H9 (cell line): ENCODE results near the gene CAMSAP2. TPM values are rescaled to one million over a fixed set of nuclear protein-coding genes. Genes with fewer than 3 reads are reported as not detected.
A peak's percentile ranks its signal among the peaks of the same experiment; 100 is the strongest.

ENCODE experiments used
- DNase-seq: peaks from one replicate; pipeline ENCODE4 v3.0.0-alpha.2; 2017
- H2AFZ ChIP-seq: one replicate; pipeline ENCODE4 v1.6.1; 2013; ENCODE audit warnings: mild to moderate bottlenecking, low read length, control low read depth, moderate library complexity
- H2AK5ac ChIP-seq: 2 replicates; pipeline ENCODE4 v1.6.1; 2013; ENCODE audit warnings: low read length, control low read depth, mixed read lengths; ENCODE audit not compliant: insufficient read length
- H2BK120ac ChIP-seq: one replicate; pipeline ENCODE4 v1.6.1; 2013; ENCODE audit warnings: low read depth, mild to moderate bottlenecking, low read length, control low read depth, inconsistent platforms; ENCODE audit not compliant: poor library complexity, severe bottlenecking
- H2BK12ac ChIP-seq: 2 replicates; pipeline ENCODE4 v1.6.1; 2013; ENCODE audit warnings: low read length, control low read depth, mixed read lengths, low read depth; ENCODE audit not compliant: insufficient read length
- H2BK15ac ChIP-seq: 2 replicates; pipeline ENCODE4 v1.6.1; 2013; ENCODE audit warnings: low read depth, low read length, control low read depth
- H2BK20ac ChIP-seq: one replicate; pipeline ENCODE4 v1.6.1; 2013; ENCODE audit warnings: low read depth, mild to moderate bottlenecking, low read length, control low read depth, inconsistent platforms; ENCODE audit not compliant: poor library complexity, severe bottlenecking
- H2BK5ac ChIP-seq: 2 replicates; pipeline ENCODE4 v1.6.1; 2013; ENCODE audit warnings: low read length, control low read depth, mixed read lengths; ENCODE audit not compliant: insufficient read length
- H3K14ac ChIP-seq: 2 replicates; pipeline ENCODE4 v1.6.1; 2013; ENCODE audit warnings: low read length, control low read depth; ENCODE audit not compliant: insufficient read depth
- H3K18ac ChIP-seq: 2 replicates; pipeline ENCODE4 v1.6.1; 2013; ENCODE audit warnings: low read depth, mild to moderate bottlenecking, mixed read lengths, low read length, control low read depth; ENCODE audit not compliant: insufficient read length
- H3K23ac ChIP-seq: 2 replicates; pipeline ENCODE4 v1.6.1; 2013; ENCODE audit warnings: low read length, control low read depth, mixed read lengths, low read depth; ENCODE audit not compliant: insufficient read length
- H3K23me2 ChIP-seq: 2 replicates; pipeline ENCODE4 v1.6.1; 2013; ENCODE audit warnings: low read depth, mild to moderate bottlenecking, mixed read lengths, low read length, control low read depth; ENCODE audit not compliant: insufficient read length, poor library complexity, severe bottlenecking
- H3K27ac ChIP-seq: 2 replicates; pipeline ENCODE4 v1.5.1; 2013; ENCODE audit warnings: low read length, control low read depth, mixed read lengths, low read depth; ENCODE audit not compliant: insufficient read length
- H3K27me3 ChIP-seq: 2 replicates; pipeline ENCODE4 v1.6.1; 2013; ENCODE audit warnings: low read length, control low read depth, inconsistent platforms; ENCODE audit not compliant: insufficient read depth
- H3K4ac ChIP-seq: 2 replicates; pipeline ENCODE4 v1.6.1; 2013; ENCODE audit warnings: low read depth, mild to moderate bottlenecking, control low read depth, inconsistent platforms, low read length, moderate library complexity
- H3K4me1 ChIP-seq: 2 replicates; pipeline ENCODE4 v1.6.1; 2013; ENCODE audit warnings: low read length, control low read depth, inconsistent platforms; ENCODE audit not compliant: insufficient read depth
- H3K4me2 ChIP-seq: 2 replicates; pipeline ENCODE4 v1.6.1; 2013; ENCODE audit warnings: low read length, control low read depth, mixed read lengths; ENCODE audit not compliant: insufficient read length, insufficient read depth
- H3K56ac ChIP-seq: 2 replicates; pipeline ENCODE4 v1.6.1; 2013; ENCODE audit warnings: low read depth, mild to moderate bottlenecking, mixed read lengths, low read length, control low read depth; ENCODE audit not compliant: insufficient read length
- H3K79me1 ChIP-seq: 2 replicates; pipeline ENCODE4 v1.6.1; 2013; ENCODE audit warnings: low read depth, mild to moderate bottlenecking, moderate library complexity, low read length, control low read depth, inconsistent platforms; ENCODE audit not compliant: insufficient read depth, poor library complexity, severe bottlenecking
- H3K79me2 ChIP-seq: 2 replicates; pipeline ENCODE4 v1.6.1; 2013; ENCODE audit warnings: low read length, control low read depth, inconsistent platforms; ENCODE audit not compliant: insufficient read depth
- H3K9ac ChIP-seq: 2 replicates; pipeline ENCODE4 v1.6.1; 2013; ENCODE audit warnings: low read length, control low read depth, mixed read lengths; ENCODE audit not compliant: insufficient read length; ENCODE audit errors: extremely low read depth
- H3K9me3 ChIP-seq: one replicate; pipeline ENCODE4 v1.6.1; 2013; ENCODE audit warnings: low read depth, low read length, inconsistent platforms; ENCODE audit not compliant: control insufficient read depth
- H3T11ph ChIP-seq: one replicate; pipeline ENCODE4 v1.6.1; 2013; ENCODE audit warnings: mild to moderate bottlenecking, low read length, control low read depth, inconsistent platforms
- H4K20me1 ChIP-seq: one replicate; pipeline ENCODE4 v1.6.1; 2013; ENCODE audit not compliant: control insufficient read depth, insufficient read length, insufficient read depth
- H4K5ac ChIP-seq: 2 replicates; pipeline ENCODE4 v1.6.1; 2013; ENCODE audit warnings: low read depth, mild to moderate bottlenecking, mixed read lengths, low read length, control low read depth; ENCODE audit not compliant: insufficient read length
- H4K8ac ChIP-seq: replicated peaks from 2 replicates; pipeline ENCODE4 v1.6.1; 2013; ENCODE audit warnings: low read length, control low read depth, mixed read lengths, low read depth; ENCODE audit not compliant: insufficient read length
- H4K91ac ChIP-seq: 2 replicates; pipeline ENCODE4 v1.6.1; 2013; ENCODE audit warnings: low read depth, mild to moderate bottlenecking, moderate library complexity, mixed read lengths, low read length, control low read depth; ENCODE audit not compliant: insufficient read length
- H3K27ac Mint-ChIP-seq, 3 experiments: 2 replicates in 2 of 3; 3 replicates in 1 of 3; pipeline ENCODE4 v1.8.0; 2020 to 2021; ENCODE audit warnings: mixed read lengths in 3 of 3, mild to moderate bottlenecking in 1 of 3, moderate library complexity in 1 of 3
- H3K27me3 Mint-ChIP-seq: 2 replicates; pipeline ENCODE4 v1.8.0; 2021; ENCODE audit warnings: low read depth, mild to moderate bottlenecking, moderate library complexity, mixed read lengths
- H3K36me3 Mint-ChIP-seq, 3 experiments: 2 replicates in 2 of 3; 3 replicates in 1 of 3; pipeline ENCODE4 v1.8.0; 2020 to 2021; ENCODE audit warnings: low read depth in 3 of 3, mixed read lengths in 3 of 3; ENCODE audit not compliant: insufficient read depth in 1 of 3
- H3K4me1 Mint-ChIP-seq, 2 experiments: 2 replicates each; pipeline ENCODE4 v1.8.0; 2020; ENCODE audit warnings: mixed read lengths in 2 of 2
- H3K4me3 Mint-ChIP-seq, 2 experiments: 2 replicates in 1 of 2; 3 replicates in 1 of 2; pipeline ENCODE4 v1.8.0; 2020 to 2021; ENCODE audit warnings: mild to moderate bottlenecking in 2 of 2, mixed read lengths in 2 of 2, moderate library complexity in 1 of 2
- H3K9me3 Mint-ChIP-seq, 2 experiments: 2 replicates in 1 of 2; 3 replicates in 1 of 2; pipeline ENCODE4 v1.8.0; 2020; ENCODE audit warnings: mild to moderate bottlenecking in 2 of 2, mixed read lengths in 2 of 2, moderate library complexity in 1 of 2
- CTCF ChIP-seq: fragments of 200-600 bp; sonication (generic); conservative IDR thresholded peaks from 3 replicates; pipeline ENCODE4 v1.8.0; 2021; ENCODE audit warnings: antibody characterized with exemption, mild to moderate bottlenecking
- total RNA-seq: library from RNA; stranded (reverse); gene quantifications from 2 replicates; pipeline ENCODE4 v1.2.1, GENCODE V29; 2021

CAMSAP2 gene
- total RNA-seq, 1 experiment from 2014 or later, result 33.7 TPM

- Histone ChIP-seq H3K27ac (no peak overlapping the region), H2BK120ac (no peak overlapping the region), H3K79me2 (no peaks in the 10 kb centered on the region), H3K4ac (no peak overlapping the region), H3K23me2 (no peaks in the 10 kb centered on the region), H2BK5ac (no peak overlapping the region), H4K20me1 (no peaks in the 10 kb centered on the region), H3K23ac (no peak overlapping the region), H2AK5ac (no peak overlapping the region), H3K14ac (no peak overlapping the region), H3K27me3 (no peaks in the 10 kb centered on the region), H3K56ac (no peak overlapping the region), H2BK12ac (no peak overlapping the region), H3K79me1 (no peaks in the 10 kb centered on the region), H3T11ph (no peak overlapping the region), H2BK20ac (no peak overlapping the region), H4K5ac (no peak overlapping the region), H2BK15ac (no peak overlapping the region), H3K9me3 (no peaks in the 10 kb centered on the region), H3K4me1 (peaks cover 3% of the 10 kb centered on the region; the same call in 1 of the 2 replicates), H3K18ac (no peak overlapping the region), H4K8ac (no peak overlapping the region), H4K91ac (no peak overlapping the region), H3K9ac (no peak overlapping the region), H3K4me2 (no peak overlapping the region), H2AFZ (no peak overlapping the region)
- Mint-ChIP-seq H3K27ac (peak overlapping the region in 1 of 3 experiments; percentile 31; a peak in 3 of 7 replicates), H3K9me3 (peaks cover 0 to under 1% of the 10 kb centered on the region in 2 experiments; a peak in 2 of 5 replicates), H3K27me3 (no peaks in the 10 kb centered on the region), H3K36me3 (peaks cover 8 to 16% (median 11%) of the 10 kb centered on the region in 3 experiments), H3K4me1 (peaks cover 14 to 16% of the 10 kb centered on the region in 2 experiments), H3K4me3 (no peak overlapping the region)
- no peak for DNase-seq
- TF ChIP-seq CTCF, result no peak
Observed at GRCh38 chr1:200776949-200777348, 38.3 kb downstream of the CAMSAP2 start.
